CD14-positive monocyte (primary cell): ENCODE results near the gene POFUT2. TPM values are rescaled to one million over a fixed set of nuclear protein-coding genes. Genes with fewer than 3 reads are reported as not detected.

Source experiments
- DNase-seq, 3 donors: peaks; one replicate each; pipeline ENCODE4 v3.0.0-alpha.2; 2011 to 2022
- H2AFZ ChIP-seq: 2 replicates; pipeline ENCODE4 v1.6.0; 2012; ENCODE audit warnings: mild to moderate bottlenecking, low read depth, low read length, inconsistent platforms; ENCODE audit not compliant: insufficient read depth, poor library complexity, severe bottlenecking
- H3K27ac ChIP-seq, 2 donors: 1 replicate in 1 of 2; 2 replicates in 1 of 2; pipeline ENCODE4 v1.5.1; 2012 to 2013; ENCODE audit warnings: low read length in 2 of 2, control low read depth in 1 of 2, inconsistent platforms in 1 of 2, low read depth in 1 of 2, mild to moderate bottlenecking in 1 of 2
- H3K27me3 ChIP-seq, 2 donors: one replicate each; pipeline versions ENCODE4 v1.6.0 to v1.6.1; 2011 to 2013; ENCODE audit warnings: low read length in 2 of 2; ENCODE audit not compliant: control insufficient read depth in 2 of 2, insufficient read depth in 2 of 2
- H3K36me3 ChIP-seq, 2 donors: replicated peaks in 1 of 2; 1 replicate in 1 of 2; 2 replicates in 1 of 2; pipeline versions ENCODE4 v1.5.1 to v1.6.1; 2012 to 2013; ENCODE audit warnings: low read length in 2 of 2, control low read depth in 1 of 2, inconsistent platforms in 1 of 2, mild to moderate bottlenecking in 1 of 2; ENCODE audit not compliant: insufficient read depth in 2 of 2, control insufficient read depth in 1 of 2
- H3K4me1 ChIP-seq, 2 donors: 1 replicate in 1 of 2; 2 replicates in 1 of 2; pipeline versions ENCODE4 v1.5.1 to v1.6.1; 2012 to 2013; ENCODE audit warnings: low read length in 2 of 2, control low read depth in 1 of 2, inconsistent platforms in 1 of 2, mild to moderate bottlenecking in 1 of 2, moderate library complexity in 1 of 2; ENCODE audit not compliant: insufficient read depth in 2 of 2, control insufficient read depth in 1 of 2
- H3K4me2 ChIP-seq: replicated peaks from 2 replicates; pipeline ENCODE3; 2012; ENCODE audit warnings: low read length, moderate library complexity, mild to moderate bottlenecking; ENCODE audit not compliant: poor library complexity, severe bottlenecking; ENCODE audit errors: extremely low read depth
- H3K4me3 ChIP-seq, 3 experiments: fragments of 200-600 bp in 1 of 3; sonication (generic) in 1 of 3; replicated peaks in 1 of 3; 1 replicate in 2 of 3; 2 replicates in 1 of 3; pipeline ENCODE4 v1.5.1; 2011 to 2013; ENCODE audit warnings: low read length in 3 of 3, mild to moderate bottlenecking in 3 of 3, control low read depth in 2 of 3, low read depth in 2 of 3, inconsistent platforms in 1 of 3, moderate library complexity in 1 of 3
- H3K79me2 ChIP-seq: 2 replicates; pipeline ENCODE4 v1.6.0; 2012; ENCODE audit warnings: mild to moderate bottlenecking, control low read depth, inconsistent platforms, low read length, moderate library complexity; ENCODE audit not compliant: insufficient read depth
- H3K9ac ChIP-seq: 2 replicates; pipeline ENCODE4 v1.6.0; 2017; ENCODE audit warnings: low read length, mild to moderate bottlenecking; ENCODE audit not compliant: insufficient read depth, poor library complexity, severe bottlenecking
- H3K9me3 ChIP-seq, 2 donors: replicated peaks in 1 of 2; 1 replicate in 1 of 2; 2 replicates in 1 of 2; pipeline versions ENCODE4 v1.5.1 to v1.6.1; 2012 to 2013; ENCODE audit warnings: low read length in 2 of 2, control low read depth in 1 of 2; ENCODE audit not compliant: control insufficient read depth in 1 of 2, insufficient read depth in 1 of 2
- H4K20me1 ChIP-seq: 2 replicates; pipeline ENCODE4 v1.6.0; 2012; ENCODE audit warnings: mild to moderate bottlenecking, low read length, control low read depth, moderate library complexity; ENCODE audit not compliant: insufficient read depth
- H3K27ac Mint-ChIP-seq, 7 donors: one replicate each; pipeline ENCODE4 v1.8.0; 2020; ENCODE audit warnings: mild to moderate bottlenecking in 7 of 7, mixed read lengths in 7 of 7, moderate library complexity in 6 of 7, inconsistent platforms in 2 of 7
- H3K27me3 Mint-ChIP-seq, 3 donors: one replicate each; pipeline ENCODE4 v1.8.0; 2021 to 2022; ENCODE audit warnings: low read depth in 3 of 3, mild to moderate bottlenecking in 3 of 3, mixed read lengths in 3 of 3, moderate library complexity in 3 of 3, inconsistent platforms in 1 of 3
- H3K36me3 Mint-ChIP-seq, 2 donors: one replicate each; pipeline ENCODE4 v1.8.0; 2020; ENCODE audit warnings: mixed read lengths in 2 of 2, inconsistent platforms in 1 of 2, mild to moderate bottlenecking in 1 of 2
- H3K4me1 Mint-ChIP-seq: one replicate; pipeline ENCODE4 v1.8.0; 2020; ENCODE audit warnings: mild to moderate bottlenecking, mixed read lengths
- H3K4me3 Mint-ChIP-seq, 2 donors: one replicate each; pipeline ENCODE4 v1.8.0; 2020; ENCODE audit warnings: mild to moderate bottlenecking in 2 of 2, mixed read lengths in 2 of 2, moderate library complexity in 1 of 2
- H3K9me3 Mint-ChIP-seq, 7 donors: one replicate each; pipeline ENCODE4 v1.8.0; 2020 to 2022; ENCODE audit warnings: mixed read lengths in 7 of 7, mild to moderate bottlenecking in 6 of 7, moderate library complexity in 6 of 7, inconsistent platforms in 2 of 7
- WGBS: methylation state at CpG from one replicate; pipeline ENCODE4 v1.1.5; 2013; ENCODE audit warnings: missing lambda C conversion rate; ENCODE audit not compliant: insufficient coverage; 5-methylcytosine and 5-hydroxymethylcytosine counted together
- intact Hi-C, 2 donors: fragments of 100-400 bp; cut with micrococcal nuclease; formaldehyde crosslinking; loops; one replicate each; pipeline versions ENCODE4 v1.15.0 to v1.15.1; 2023
- polyA plus RNA-seq, 3 donors: library from polyadenylated mRNA; depleted of rRNA in 1 of 3; unstranded in 2 of 3; stranded (reverse) in 1 of 3; fragments of 300-500 nt in 2 of 3; fragments of >200 nt in 1 of 3; fragmentation: Illumina TruSeq in 2 of 3; gene quantifications; 1 replicate in 2 of 3; 2 replicates in 1 of 3; pipeline ENCODE4 v1.2.3, GENCODE V29; 2012 to 2021
- TF ChIP-seq, protein P1 (sequence below): fragments of 200-600 bp; IDR thresholded peaks from one replicate; pipeline ENCODE4 v1.8.0; 2022; ENCODE audit warnings: antibody characterized with exemption, mild to moderate bottlenecking

Gene POFUT2
- polyA plus RNA-seq, 3 donors = 1.8 to 21.3 (median 2.8) TPM

DNA sequence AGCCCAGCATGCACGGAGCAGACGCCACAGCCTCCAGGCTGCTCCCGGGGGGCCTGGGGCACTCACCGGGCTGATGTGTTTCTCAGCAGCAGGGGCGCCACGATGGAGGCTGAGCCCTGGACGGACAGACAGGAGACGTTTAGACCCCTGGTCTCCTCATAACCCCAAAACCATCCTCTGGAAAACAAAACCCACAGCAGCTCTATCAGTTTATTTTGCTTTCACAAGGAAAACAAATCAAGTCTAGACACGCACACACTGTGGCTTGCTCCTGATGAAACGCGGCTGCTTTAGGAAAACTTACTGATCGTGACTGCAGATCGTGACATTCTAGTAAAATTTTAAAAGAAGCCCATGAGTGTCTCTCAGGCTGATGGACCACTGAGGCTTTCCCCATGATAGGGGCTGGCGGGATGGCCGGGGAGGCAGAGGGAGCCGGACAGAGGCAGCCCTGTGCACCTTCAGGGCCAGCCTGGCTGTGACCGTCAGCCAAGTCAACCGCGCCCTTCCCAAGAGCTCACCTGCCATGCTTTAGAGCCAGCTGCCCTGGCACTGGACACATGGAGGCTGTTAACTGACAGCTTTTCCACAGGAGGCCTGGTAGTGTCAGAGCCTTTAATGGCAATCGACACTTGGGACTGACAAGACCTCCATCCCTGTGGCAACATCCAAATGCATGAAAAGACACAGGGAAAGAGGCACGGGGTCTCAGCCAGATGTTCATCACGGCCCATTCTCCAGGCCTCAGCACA lies 5.2 kb downstream of the POFUT2 start:
- H3K4me1 Mint-ChIP-seq = peaks cover 5% of the 10 kb centered on the region
- H3K9me3 ChIP-seq = no peaks in the 10 kb centered on the region
- no peak overlapping the region for H3K4me3 ChIP-seq
- no peak overlapping the region for H3K27ac ChIP-seq
- no peaks in the 10 kb centered on the region for H3K9me3 Mint-ChIP-seq
- H3K4me1 ChIP-seq = peaks cover 5 to 6% of the 10 kb centered on the region in 2 donors
- DNase-seq = no peak
- no peak overlapping the region for H2AFZ ChIP-seq
- TF ChIP-seq, protein P1, sequence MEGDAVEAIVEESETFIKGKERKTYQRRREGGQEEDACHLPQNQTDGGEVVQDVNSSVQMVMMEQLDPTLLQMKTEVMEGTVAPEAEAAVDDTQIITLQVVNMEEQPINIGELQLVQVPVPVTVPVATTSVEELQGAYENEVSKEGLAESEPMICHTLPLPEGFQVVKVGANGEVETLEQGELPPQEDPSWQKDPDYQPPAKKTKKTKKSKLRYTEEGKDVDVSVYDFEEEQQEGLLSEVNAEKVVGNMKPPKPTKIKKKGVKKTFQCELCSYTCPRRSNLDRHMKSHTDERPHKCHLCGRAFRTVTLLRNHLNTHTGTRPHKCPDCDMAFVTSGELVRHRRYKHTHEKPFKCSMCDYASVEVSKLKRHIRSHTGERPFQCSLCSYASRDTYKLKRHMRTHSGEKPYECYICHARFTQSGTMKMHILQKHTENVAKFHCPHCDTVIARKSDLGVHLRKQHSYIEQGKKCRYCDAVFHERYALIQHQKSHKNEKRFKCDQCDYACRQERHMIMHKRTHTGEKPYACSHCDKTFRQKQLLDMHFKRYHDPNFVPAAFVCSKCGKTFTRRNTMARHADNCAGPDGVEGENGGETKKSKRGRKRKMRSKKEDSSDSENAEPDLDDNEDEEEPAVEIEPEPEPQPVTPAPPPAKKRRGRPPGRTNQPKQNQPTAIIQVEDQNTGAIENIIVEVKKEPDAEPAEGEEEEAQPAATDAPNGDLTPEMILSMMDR = no peak
- 97% methylated on average over 20 of the region's 22 CpGs for WGBS
- H4K20me1 ChIP-seq = no peaks in the 10 kb centered on the region
- no peak overlapping the region for H3K9ac ChIP-seq
- H3K4me2 ChIP-seq = no peak overlapping the region
- no peaks in the 10 kb centered on the region for H3K27me3 Mint-ChIP-seq
- no peak overlapping the region for H3K27ac Mint-ChIP-seq
- no peaks in the 10 kb centered on the region for H3K27me3 ChIP-seq
- H3K36me3 Mint-ChIP-seq = peaks cover 67 to 79% of the 10 kb centered on the region in 2 donors
- peaks cover 3% of the 10 kb centered on the region for H3K79me2 ChIP-seq
- no peak overlapping the region for H3K4me3 Mint-ChIP-seq
- intact Hi-C loops = no loop called here
- peaks cover 68 to 80% of the 10 kb centered on the region in 2 donors for H3K36me3 ChIP-seq

DNA sequence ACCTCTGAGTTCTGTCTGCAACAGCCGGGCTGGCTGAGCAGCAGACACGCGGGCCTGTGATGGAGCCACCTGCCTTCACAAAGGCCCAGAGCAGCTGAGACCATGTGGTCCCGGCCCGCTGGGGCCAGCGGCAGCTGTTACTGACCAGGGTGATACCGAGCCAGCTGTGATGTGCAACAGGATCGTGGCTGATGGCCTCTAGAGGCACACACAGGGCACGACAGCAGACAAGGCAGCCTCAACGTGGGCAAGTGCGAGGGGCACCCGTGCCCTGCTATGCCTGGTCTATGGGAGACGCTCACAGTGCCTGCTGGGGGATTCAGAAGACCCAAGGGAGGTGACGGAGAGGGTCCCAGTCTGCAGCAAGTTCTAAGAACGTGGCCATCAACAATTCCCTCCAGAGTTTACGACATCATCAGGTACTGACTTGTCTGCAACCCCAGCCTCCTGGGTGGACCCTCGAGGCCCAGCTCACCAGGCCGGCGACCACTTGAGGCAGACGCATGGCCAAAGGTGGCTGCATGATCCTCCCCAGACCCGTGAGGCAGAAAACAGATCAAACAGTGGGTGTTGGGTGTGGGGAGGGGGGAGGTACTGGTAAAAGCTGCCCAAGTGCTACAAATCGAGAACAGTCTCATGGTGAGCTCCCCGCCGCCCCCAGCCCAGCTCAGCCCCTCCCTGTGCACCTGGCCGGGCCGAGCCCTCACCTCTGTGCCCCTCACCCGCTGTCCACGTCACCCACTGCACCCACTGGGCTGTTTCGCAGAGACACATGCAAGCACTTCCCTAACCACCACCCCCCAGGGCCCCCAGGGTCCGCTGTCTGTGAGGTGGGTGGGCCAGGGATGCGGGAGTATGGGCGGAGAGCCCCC lies 6.0 kb downstream of the POFUT2 start:
- H3K9ac ChIP-seq = no peak overlapping the region
- H4K20me1 ChIP-seq = no peaks in the 10 kb centered on the region
- H3K36me3 ChIP-seq = peaks cover 77 to 88% of the 10 kb centered on the region in 2 donors
- H3K4me3 Mint-ChIP-seq = no peak overlapping the region
- peaks cover 2 to 3% of the 10 kb centered on the region in 2 donors for H3K4me1 ChIP-seq
- peak overlapping the region in 2 of 7 donors; percentile 22 to 63 for H3K27ac Mint-ChIP-seq
- H3K4me3 ChIP-seq = no peak overlapping the region
- no peaks in the 10 kb centered on the region for H3K27me3 Mint-ChIP-seq
- H3K27ac ChIP-seq = no peak overlapping the region
- H3K27me3 ChIP-seq = no peaks in the 10 kb centered on the region
- H2AFZ ChIP-seq = no peak overlapping the region
- H3K9me3 Mint-ChIP-seq = peaks cover 0 to under 1% (median 0%) of the 10 kb centered on the region in 7 donors
- TF ChIP-seq, protein P1 = no peak
- H3K9me3 ChIP-seq = no peaks in the 10 kb centered on the region
- peaks cover 75 to 87% of the 10 kb centered on the region in 2 donors for H3K36me3 Mint-ChIP-seq
- intact Hi-C loops = no loop called here
- H3K4me2 ChIP-seq = no peak overlapping the region
- H3K79me2 ChIP-seq = peaks cover 3% of the 10 kb centered on the region
- peaks cover 4% of the 10 kb centered on the region for H3K4me1 Mint-ChIP-seq
- WGBS = 99% methylated on average over 25 of the region's 32 CpGs
- DNase-seq = no peak
